Fibroblast of upper back skin (primary cell): Measurements from ENCODE around the gene TESMIN.

Source experiments
- DNase-seq: peaks from one replicate; pipeline ENCODE4 v3.0.0-alpha.2; 2013

TESMIN gene

DNA sequence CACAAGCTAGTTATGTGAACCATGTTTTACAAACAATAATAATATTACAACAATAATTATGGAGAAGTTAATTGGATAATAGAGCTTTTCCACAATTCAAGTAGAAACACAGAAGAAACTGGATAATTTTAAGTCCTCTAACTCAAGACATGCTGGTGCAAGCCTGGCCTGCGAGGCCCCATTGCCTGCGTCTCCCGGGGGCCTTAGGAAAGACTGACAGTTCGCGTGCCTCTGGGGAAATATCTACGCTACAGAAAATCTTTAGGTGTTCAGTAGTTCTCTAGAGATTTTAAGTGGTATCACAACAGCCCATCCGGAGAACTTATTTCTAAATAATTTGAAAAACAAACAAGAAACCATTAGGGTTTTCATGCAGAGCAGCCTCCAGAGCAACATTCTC lies 43.8 kb downstream of the TESMIN start:
- DNase-seq, result no peak

DNA sequence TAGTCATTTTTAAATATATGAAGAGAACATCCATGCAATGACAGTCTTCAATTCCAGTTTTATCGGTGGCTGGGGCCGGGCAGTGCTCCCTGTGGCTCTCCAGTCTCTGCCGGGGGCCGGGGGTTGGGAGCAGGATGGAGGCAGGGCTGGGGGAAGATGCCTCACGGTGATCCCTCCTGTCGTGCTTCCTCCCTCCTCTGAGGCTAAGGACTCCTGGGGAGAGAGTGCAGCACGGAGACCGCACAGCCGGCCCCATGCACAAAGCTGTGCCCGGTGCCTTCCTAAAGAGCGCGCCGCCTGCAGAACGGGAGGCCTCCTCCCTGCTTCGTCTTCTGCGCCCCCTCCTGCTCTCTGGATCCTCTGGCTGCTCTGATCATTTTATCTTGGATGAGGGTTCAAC lies 46.4 kb downstream of the TESMIN start:
- DNase-seq, result no peak

DNA sequence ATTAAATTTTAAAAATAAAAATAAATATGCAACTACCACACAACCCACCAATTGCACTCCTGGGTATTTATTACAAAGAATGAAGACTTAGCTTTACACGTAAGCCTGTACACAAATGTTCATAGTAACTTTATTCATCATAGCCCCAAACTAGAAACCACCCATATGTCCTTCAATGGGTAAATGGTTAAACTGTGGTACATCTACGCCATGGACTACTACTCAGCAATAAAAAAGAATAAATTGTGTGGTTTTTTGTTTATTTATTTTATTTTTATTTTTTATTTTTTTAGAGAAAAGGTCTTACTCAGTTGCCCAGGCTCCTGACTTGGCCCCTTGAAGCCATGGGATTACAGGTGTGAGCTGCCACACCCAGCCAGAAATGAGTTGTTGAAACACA lies 52.3 kb downstream of the TESMIN start:
- no peak for DNase-seq

DNA sequence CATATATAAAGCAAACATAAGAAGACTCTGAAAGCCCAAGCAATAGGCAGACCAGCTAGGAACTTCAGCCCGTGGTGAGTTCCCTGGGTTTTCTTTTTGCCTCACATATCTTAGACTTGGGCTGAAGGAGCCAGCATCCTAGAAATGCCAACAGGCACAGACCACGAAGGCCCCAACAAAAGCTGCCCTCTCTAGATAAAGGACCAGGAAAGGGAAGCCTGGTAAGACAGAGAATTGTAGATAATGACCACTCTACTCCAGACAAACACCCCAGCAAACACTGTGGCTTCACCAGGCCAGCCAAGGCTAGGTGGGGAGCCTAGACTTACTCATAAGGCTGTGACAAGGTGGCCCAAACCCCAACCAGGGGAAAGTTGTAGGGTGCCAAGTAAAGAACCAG lies 55.8 kb downstream of the TESMIN start:
- DNase-seq, result no peak

DNA sequence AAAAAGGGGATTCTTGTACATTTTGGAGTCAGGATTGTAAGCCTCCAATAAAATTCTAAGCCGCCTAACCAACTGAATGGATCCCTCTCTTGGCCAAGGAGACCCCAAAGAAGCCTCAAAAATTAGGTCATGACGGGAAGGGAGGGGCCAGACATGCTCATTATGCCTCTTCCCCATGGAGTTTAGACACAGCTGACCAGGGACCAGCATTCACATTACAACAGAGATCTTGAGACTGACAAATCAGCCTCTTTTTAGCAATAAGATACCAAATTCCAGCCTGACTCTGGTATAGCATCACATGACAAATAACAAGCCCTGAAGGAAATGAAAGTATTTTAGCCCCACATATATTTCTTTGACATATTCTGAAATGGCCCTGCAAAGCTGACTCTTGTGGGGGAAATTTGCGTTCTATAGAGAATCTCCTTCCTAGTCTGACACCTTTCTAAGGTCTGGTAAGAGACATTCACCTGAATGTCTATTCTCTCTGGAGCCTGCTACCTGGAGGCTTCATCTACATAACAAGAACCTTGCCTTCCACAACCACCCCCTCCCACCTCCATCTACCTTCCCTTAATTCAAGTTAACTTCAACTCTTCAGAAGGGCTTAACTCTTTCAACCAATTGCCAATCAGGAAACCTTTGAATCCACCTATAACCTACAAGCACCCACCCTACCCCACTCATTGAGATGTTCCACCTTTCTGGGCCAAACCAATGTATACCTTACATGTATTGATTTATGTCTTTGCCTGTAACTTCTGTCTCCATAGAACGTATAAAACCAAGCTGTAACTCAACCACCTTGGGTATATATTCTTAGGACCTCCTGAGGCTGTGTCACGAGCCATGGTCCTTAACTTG lies 56.7 kb downstream of the TESMIN start:
- no peak for DNase-seq

DNA sequence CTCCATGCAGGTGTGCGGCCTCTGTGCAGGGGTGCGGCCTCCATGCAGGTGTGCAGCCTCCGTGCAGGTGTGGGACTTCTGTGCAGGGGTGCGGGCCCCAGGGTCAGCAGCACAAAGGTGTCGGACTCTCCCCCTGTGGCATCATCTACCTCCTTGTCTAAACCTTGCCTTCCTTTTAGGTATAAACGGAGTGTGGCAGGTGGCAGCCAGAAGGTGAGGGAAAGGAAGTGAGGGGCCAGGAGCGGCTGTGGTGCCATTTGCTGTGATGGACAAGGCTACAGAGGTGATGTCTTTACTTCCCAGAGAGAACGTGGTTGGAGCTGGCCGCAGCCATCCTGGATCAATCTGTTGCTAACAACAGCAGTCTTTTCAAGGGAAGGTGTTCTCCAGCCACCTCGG lies 57.8 kb downstream of the TESMIN start:
- no peak for DNase-seq

DNA sequence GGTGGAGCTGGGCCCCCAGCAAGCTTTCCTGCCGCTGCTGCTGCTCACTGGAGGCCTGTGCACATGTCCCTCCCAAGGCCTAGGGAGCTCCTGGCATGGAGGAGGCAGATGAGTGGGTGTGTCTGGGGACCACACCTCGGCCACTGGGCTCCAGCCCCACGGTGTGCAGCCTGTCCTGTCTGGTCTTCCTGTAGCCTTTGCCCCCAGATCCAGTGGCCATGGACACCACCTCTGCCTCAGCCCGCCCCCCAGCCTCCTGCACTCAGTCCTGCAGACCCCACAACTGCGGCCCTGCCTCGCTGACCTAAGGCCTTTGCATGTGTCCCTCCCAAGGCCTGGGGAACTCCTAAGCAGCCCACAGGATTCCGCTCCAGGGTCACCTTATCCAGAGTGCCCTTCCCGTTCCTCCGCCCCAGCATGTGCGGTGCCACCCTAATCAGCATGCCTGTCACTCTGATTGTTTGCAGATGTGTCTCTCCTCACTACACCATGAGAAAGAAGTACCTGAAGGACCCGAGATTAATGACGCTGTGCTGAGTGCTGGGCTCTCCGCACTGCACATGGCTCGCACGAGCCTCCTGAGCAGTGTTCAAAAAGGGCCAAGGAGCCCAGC lies 58.3 kb downstream of the TESMIN start:
- no peak for DNase-seq

DNA sequence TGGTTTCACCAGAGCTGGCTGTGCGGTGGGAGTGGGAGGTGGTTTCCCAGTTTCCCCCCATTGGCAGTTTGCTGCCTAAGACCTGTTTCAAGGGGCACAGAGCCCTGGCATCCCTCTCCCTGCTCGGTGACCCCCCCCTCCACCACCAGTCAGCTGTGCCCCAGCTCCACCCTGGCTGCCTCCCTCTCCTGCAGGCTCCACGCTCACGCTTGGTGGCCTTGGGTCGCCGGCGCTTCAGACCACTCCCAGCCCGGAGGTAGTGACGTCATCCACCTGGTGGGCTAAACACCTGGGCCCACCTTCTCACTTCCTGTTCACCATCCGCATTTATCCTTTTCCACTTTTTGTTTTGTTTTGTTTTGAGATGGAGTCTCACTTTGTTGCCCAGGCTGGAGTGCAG lies 59.2 kb downstream of the TESMIN start:
- no peak for DNase-seq

DNA sequence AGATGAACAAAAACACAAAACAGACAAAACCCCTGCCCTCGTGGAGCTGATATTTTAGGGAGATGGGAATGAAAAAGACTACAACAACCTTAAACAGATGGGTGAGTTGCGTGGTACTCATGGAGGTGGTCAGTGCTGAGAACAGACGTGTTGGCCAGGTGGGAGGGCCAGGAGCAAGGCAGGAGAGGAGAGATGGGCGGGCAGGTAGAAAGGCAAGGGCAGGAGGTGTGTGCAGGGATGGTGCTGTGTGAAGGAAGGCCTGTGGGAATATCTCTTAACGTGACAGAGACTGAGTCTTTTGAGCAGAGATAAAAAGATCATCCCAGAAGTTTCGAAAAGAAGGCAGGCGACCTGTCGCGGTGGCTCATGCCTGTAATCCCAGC lies 59.9 kb downstream of the TESMIN start:
- DNase-seq, result no peak

DNA sequence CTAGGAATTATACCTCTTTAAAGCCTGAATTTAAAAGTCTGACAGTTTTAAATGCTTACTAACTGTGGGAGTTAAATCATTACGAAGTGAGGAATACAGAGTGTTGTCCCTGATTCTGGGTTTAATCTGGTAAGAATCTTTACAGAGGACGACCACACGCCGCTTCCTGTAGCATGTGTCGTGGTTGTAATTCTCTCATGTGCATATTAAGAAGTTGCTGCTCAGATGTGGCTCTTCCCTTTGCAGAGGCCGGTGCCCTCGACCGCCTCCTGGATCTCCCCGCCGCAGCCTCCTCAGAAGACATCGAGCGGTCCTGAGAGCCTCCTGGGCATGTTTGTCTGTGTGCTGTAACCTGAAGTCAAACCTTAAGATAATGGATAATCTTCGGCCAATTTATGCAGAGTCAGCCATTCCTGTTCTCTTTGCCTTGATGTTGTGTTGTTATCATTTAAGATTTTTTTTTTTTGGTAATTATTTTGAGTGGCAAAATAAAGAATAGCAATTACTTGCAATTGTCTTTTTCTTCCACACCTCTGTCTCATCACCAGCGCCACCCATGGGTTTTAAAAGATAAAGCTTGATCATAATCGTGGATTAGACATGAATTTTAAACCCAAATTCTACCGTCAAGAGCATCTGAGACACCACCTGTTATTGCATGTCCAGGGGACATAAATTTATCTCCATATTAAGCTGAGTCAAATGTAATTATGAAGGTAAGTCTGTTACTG lies 60.5 kb downstream of the TESMIN start:
- DNase-seq, result no peak

DNA sequence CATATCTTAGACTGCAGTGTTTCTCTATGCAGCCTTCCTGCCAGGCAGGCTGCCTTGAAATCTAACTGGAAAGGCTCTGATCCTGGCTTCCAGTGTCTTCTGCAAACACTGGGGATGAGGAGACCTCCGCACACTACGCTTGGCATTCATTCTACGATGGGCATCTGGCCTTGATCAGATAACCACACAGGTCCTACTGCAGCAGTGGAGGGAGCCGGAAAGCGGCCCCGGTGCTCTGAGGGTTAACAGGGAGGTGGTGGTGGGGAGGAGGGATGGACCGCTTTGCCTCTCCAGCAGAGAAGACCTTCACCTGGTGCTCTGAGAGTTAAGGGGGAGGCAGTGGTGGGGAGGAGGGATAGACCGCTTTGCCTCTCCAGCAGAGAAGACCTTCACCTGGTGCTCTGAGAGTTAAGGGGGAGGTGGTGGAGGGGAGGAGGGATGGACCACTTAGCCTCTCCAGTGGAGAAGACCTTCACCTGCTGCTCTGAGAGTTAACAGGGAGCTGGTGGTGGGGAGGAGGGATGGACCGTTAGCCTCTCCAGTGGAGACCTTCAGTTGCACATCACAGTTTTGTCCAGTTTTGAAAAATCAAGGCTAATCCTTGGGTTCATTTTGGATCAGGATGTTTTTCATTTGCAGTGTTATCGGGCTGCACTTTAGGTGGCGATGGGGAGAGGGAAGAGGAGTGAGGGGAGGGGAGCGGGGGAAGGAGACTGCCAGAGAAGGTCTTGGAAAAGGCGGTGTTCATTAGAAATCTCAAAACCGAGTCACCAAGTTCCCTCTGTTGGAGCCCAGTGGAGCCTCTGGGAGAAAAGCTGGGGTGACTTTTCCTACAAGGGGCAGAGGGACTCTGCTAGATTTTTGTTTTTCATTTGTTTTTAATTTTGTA lies 61.3 kb downstream of the TESMIN start:
- DNase-seq, result no peak

DNA sequence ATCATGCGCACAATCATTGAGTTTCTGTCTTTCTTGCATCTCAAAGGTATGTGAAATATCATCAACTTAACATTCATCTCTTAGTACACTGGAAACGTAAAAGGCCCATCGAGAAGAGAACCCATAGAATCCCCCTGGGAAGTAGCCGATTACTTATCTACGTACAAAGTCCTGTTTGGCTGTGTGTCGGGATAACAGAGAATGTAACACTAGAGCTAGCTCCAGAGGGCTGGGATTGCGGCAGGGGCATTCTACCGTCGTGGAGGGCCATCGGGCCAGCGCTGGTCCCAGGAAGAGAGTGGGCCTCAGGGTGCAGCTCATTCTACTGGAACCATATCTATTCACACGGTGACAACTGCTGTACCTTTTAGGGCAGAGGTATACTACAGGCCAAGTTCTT lies 62.4 kb downstream of the TESMIN start:
- DNase-seq, result no peak

DNA sequence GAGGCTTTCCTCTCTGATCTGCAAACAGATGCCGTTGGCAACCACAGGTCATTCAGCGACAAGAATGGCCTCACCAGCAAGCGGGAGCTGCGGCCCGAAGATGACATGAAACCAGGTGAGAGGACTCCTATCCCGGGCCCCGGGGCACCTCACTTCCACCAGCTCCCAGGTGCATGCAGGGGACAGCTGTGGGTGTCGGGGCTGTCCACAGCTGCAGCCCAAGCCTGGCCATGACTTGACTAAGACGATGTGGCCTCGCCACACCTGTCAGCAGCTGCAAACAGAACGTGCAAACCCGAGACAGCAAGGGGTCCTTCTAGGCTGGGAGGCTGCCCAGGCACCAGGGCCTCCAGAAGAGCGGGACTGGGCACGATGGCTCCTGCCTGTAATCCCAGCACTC lies 63.3 kb downstream of the TESMIN start:
- no peak for DNase-seq

DNA sequence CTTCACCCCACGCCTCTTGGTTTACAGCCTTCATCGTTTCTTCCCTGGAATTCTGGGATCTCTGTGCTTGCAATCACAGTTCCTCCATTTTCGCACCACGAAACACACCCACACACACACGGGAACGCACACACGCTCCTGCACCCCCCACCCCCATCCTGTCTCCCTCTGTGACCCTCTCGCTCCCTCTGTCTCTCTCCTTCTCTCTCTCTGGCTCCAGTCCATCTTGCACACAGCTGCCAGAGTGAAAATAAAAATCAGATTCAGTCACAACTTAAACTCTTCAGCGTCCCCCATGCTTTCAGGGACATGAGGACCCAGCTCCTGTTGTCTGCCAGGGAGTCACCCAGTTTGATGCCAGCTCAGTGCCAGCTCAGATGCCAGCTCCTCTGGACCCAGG lies 64.0 kb downstream of the TESMIN start:
- no peak for DNase-seq

DNA sequence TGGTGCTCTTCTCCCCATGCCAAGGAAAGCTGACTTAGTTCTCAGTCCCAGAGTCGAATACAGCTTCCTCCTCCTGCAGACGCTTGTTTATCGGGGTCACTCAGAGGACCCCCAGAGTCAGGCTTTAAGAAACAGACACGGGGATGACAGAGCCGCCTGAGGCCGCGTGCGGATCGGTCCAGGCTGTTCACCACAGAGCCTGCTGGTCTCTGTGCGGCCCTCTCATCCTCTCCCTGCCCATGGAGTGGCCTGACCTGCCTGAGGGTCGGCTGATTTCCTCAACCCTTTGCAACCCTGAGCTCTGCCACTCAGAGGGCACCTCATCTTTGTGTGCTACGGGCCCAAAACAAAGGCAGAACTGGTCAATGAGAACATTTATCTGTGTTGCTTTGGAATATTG lies 64.8 kb downstream of the TESMIN start:
- no peak for DNase-seq

DNA sequence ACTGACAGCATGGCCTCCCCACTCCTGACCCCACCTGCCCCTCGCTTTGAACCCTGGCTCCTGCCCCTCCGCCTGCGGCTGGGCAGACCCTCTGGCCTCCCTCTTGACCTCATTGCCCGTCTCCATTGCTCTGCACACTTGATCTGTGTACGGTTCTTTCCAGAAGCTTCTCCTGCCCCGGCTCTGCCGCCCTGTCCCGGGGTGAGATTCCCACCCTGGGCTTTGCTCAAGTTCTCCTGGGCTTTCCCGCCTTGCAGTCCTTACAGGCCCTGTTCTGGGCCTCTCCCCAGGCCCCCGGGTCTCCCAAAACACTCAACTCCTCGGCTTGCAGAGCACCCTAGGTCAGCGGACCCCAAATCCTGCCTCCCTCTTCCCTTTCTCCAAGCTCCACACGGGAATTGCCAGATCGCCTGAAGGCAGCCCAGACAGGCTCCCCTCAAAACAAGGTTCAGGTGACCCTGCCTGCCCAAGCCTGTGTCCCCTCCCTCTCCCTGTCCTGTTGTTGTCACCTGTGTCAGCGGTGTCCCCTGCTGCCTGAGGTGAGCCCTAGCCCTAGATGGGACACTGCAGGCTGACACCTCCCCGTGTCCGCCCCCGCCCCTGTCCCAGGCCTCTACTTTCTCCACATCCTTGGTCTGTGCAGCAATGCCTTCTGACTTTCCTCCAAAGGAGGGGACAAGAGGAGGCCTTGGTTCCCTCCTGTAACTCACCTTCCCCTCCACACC lies 65.5 kb downstream of the TESMIN start:
- DNase-seq, result no peak

DNA sequence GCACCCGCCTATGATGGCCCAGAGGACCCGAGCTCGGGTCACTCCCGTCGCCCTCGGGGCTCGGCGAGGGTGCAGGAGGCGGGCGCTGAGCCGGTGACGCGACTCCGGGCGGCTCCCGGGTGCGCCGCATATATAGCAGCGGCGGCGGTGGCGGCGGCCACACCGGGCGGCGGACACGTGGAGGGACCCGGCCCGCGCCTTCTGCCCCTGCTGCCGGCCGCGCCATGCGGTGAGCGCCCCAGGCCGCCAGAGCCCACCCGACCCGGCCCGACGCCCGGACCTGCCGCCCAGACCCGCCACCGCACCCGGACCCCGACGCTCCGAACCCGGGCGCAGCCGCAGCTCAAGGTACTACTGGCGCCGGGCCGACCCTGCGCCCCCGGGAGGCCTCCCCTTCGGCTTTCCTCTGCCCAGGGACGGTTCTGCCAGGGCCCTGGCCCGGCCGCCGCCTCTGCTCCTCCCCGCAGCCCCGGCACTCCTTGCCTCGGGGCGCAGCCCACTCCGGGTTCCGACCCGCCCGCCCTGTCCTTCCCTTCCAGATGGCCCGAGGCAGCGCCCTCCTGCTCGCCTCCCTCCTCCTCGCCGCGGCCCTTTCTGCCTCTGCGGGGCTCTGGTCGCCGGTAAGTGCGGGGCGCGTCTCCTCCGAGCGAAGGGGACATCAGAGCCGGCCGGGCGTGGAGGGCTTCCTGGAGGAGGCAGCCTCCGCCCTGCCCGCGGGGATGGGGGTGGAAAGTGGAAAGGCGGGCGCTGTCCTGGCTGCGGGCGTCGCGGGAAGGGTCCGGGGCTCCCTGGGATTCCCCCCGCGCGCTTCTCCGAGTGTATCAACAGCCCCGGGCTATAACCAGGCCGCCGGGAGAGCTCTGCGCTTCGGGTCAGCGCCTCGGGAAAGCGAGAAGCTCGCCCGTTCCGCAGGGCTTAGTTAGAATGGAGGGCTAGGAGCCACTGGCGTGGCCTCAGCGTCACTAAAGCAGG lies 66.6 kb downstream of the TESMIN start, which contains the start of gene GAL:
TSS of gene GAL (plus strand) at position 160 of the 972 bp plus-strand sequence. CDS start at position 540, 380 bp downstream.
- DNase-seq, result no peak

DNA sequence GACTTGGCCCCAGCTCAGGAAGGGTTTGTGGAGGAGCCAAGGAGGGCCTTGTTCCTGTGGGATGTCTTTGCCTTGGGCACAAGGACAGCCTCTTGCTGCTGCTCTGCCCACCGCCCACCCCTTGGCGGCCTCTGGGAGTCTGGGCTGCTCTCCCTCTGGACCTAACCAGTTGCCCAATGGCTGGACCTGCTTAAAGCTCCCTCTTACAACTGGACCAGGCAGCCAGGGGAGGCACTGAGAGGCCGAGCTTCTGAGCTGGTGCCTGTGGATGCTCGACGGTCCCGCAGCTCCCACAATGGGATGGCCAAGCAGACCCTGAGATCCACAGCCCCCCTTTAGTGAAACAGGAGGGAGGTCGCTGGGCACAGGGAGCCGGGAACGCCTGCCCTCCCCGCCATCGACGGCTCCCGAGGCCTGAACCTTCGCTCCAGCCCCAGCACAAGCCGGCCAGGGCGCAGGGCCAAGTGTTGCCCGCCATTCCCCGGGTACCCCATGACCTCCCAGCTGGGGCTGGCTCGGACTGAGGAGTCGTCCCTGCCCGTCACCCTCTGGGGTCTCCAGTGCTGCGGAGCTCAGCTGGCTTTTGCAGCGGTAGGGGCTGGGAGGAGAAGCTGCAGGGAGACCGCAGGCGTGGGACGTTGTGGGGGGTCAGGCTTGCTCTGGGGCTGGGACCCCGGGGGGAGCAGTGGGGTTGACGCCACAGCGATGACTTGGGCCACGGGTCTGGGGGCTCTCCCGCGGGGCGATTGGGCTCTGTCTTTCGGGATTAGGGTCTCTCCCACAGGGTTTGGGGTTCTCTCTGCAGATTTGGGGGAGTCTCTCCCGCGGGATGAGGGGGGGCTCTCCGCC lies 67.6 kb downstream of the TESMIN start:
- DNase-seq, result no peak

DNA sequence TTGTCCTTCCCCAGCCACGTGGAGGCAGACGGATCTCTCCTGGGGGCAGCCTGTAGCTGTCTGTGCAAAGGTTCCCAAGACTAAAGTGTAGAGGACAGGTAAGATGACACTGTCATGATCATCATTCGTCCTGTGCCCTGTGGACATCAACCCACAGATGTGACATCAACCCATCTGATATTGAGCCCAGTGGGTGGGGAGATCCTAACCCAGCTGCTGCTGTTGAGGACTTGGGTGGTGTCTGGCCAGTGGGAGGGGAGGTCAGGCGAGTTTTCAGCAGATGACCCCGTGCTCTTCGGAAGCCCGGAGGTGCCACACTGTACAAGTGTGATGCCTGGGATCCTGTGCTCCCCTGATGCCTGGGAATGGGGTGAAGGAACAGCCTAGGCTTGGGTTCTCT lies 68.2 kb downstream of the TESMIN start:
- DNase-seq, result no peak

DNA sequence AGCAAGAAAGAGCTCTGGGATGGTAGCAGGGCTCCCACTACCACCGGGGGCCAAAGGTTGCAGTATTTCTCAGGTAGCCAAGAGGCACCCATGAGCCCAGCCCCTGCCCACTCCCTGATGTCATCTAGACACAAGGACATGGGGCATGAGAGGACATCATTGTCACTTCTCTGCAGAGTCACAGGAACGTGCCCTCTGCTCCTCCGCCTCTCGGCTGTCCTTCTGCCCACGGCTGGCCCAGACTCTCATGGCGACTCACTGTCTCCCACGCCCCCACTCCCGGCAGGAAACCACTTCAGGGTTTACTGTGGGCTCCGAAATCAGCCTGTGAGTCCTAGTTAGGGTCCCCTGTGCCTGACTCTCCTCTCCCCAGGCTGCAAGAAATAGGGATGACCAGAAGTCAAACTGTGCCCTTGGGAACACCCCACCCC lies 68.8 kb downstream of the TESMIN start:
- DNase-seq, result no peak
